Immature natural killer cell (primary cell): ENCODE data around the gene CTSA. TPM values are rescaled to one million over a fixed set of nuclear protein-coding genes. Genes with fewer than 3 reads are reported as not detected.
"Not testable (repeated sequence)": the region's sequence is repeated elsewhere in the genome, so short reads cannot be mapped to it uniquely, and the experiment has no call there.

ENCODE experiments used
- DNase-seq, 3 donors: peaks; one replicate each; pipeline ENCODE4 v3.0.0; 2022; ENCODE audit warnings: mixed read lengths in 1 of 3
- H3K27ac Mint-ChIP-seq, 6 donors: one replicate each; pipeline ENCODE4 v1.8.0; 2020; ENCODE audit warnings: mixed read lengths in 6 of 6, mild to moderate bottlenecking in 5 of 6, inconsistent platforms in 4 of 6, moderate library complexity in 3 of 6
- H3K27me3 Mint-ChIP-seq, 3 donors: one replicate each; pipeline ENCODE4 v1.8.0; 2020 to 2021; ENCODE audit warnings: low read depth in 3 of 3, mild to moderate bottlenecking in 3 of 3, mixed read lengths in 3 of 3, moderate library complexity in 3 of 3, inconsistent platforms in 1 of 3
- H3K36me3 Mint-ChIP-seq, 3 donors: one replicate each; pipeline ENCODE4 v1.8.0; 2020; ENCODE audit warnings: mixed read lengths in 3 of 3, inconsistent platforms in 2 of 3, mild to moderate bottlenecking in 2 of 3
- H3K4me1 Mint-ChIP-seq, 2 donors: one replicate each; pipeline ENCODE4 v1.8.0; 2020; ENCODE audit warnings: inconsistent platforms in 2 of 2, mild to moderate bottlenecking in 2 of 2, mixed read lengths in 2 of 2, moderate library complexity in 1 of 2
- H3K4me3 Mint-ChIP-seq, 5 donors: one replicate each; pipeline ENCODE4 v1.8.0; 2020; ENCODE audit warnings: mild to moderate bottlenecking in 5 of 5, mixed read lengths in 5 of 5, inconsistent platforms in 3 of 5, moderate library complexity in 3 of 5
- H3K9me3 Mint-ChIP-seq, 6 donors: one replicate each; pipeline ENCODE4 v1.8.0; 2020; ENCODE audit warnings: mild to moderate bottlenecking in 6 of 6, mixed read lengths in 6 of 6, inconsistent platforms in 4 of 6, moderate library complexity in 3 of 6
- polyA plus RNA-seq, 3 donors: library from polyadenylated mRNA; unstranded; fragments of 300-500 nt; fragmentation: Illumina TruSeq; gene quantifications; one replicate each; pipeline ENCODE4 v1.2.3, GENCODE V29; 2021

Gene CTSA
- polyA plus RNA-seq, 3 donors from 2014 or later = 76.8 to 119 (median 97.6) TPM

DNA sequence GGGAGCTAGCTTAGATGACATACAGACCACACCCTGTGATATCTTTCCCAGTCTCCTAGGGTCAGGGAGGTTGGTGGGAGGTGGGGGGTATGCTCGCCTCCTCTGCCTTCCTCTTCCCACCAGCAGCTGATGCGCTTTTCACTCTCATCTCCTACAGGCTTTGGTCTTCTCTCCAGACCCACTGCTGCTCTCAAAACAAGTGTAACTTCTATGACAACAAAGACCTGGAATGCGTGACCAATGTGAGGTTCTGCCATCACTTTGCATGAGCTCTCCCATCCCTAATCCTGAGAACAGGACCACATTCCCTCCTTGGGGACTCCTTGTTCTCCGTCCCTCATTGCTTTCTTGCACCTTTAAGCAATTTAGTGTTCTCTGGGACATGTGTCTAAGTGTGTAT is 2.7 kb downstream of the CTSA start:
- no peaks in the 10 kb centered on the region for H3K9me3 Mint-ChIP-seq
- H3K4me3 Mint-ChIP-seq = peak overlapping the region in 3 of 5 donors; percentile 45 to 64 (median 50)
- peaks cover 5 to 21% (median 12%) of the 10 kb centered on the region in 3 donors for H3K36me3 Mint-ChIP-seq
- H3K27me3 Mint-ChIP-seq = peaks cover 2 to 6% (median 3%) of the 10 kb centered on the region in 3 donors
- no peak overlapping the region for H3K27ac Mint-ChIP-seq
- H3K4me1 Mint-ChIP-seq = peaks cover 22 to 25% of the 10 kb centered on the region in 2 donors
- DNase-seq = no peak

DNA sequence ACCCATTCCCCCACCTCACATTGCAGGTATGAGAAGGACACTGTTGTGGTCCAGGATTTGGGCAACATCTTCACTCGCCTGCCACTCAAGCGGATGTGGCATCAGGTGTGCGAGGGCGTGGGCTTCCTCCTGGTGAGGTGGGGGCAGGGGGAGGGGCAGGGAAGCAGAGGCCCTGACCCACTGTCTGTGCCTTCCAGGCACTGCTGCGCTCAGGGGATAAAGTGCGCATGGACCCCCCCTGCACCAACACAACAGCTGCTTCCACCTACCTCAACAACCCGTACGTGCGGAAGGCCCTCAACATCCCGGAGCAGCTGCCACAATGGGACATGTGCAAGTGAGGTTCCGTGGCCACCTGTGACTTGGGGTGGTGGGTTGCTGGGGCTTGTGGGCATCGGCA is 3.7 kb downstream of the CTSA start:
- Mint-ChIP-seq H3K36me3 (peaks cover 5 to 24% (median 12%) of the 10 kb centered on the region in 3 donors), H3K4me1 (peaks cover 21 to 25% of the 10 kb centered on the region in 2 donors), H3K9me3 (no peaks in the 10 kb centered on the region), H3K27me3 (peaks cover 2 to 6% (median 3%) of the 10 kb centered on the region in 3 donors), H3K27ac (no peak overlapping the region), H3K4me3 (no peak overlapping the region)
- DNase-seq = no peak

DNA sequence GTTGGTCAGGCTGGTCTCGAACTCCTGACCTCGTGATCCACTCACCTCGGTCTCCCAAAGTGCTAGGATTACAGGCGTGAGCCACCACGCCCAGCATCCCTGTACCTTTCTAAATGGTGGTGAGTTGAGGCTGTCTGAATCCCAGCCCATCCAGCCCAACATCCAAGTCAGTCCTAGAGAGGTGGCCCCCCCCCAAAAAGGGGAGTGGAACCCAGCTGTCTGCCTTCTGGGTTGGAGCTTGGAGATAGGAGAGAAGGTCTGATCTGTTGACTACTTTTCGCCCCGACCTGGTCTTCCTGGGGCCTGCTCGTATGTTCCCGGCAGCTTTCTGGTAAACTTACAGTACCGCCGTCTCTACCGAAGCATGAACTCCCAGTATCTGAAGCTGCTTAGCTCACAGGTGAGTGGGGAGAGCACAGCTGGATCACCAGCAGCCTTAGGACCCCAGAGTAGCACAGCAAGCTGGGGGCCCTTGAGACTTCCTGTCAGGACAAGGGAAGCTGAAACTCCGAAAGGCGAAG is 5.6 kb downstream of the CTSA start:
- DNase-seq = no peak
- H3K4me1 Mint-ChIP-seq = peaks cover 15 to 16% of the 10 kb centered on the region in 2 donors
- H3K36me3 Mint-ChIP-seq = peaks cover 5 to 24% (median 12%) of the 10 kb centered on the region in 3 donors
- no peaks in the 10 kb centered on the region for H3K9me3 Mint-ChIP-seq
- H3K27ac Mint-ChIP-seq = no peak overlapping the region
- H3K4me3 Mint-ChIP-seq = no peak overlapping the region
- peaks cover 0 to 3% (median 2%) of the 10 kb centered on the region in 3 donors for H3K27me3 Mint-ChIP-seq

DNA sequence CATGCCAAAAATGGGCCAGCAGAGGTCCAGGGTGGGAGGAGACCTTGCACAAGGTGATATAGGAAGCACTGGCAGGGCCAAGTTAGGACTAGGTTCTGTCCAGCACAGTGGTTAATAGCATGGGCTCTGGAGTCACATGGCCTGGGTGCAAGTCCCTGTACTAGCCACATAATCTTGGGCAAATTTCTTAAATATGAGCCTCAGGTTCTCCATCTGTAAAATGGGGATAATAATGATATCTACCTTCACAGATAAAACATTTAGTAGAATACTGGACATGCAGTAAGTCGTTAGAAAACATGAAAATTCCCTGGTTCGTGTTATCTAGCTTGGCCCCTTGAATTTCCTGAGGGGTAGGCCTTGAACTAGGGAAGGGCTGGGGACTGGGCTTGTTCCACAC is 6.2 kb downstream of the CTSA start:
- Mint-ChIP-seq H3K4me3 (no peak overlapping the region), H3K27ac (no peak overlapping the region), H3K9me3 (no peaks in the 10 kb centered on the region), H3K27me3 (peaks cover 0 to 3% (median 2%) of the 10 kb centered on the region in 3 donors), H3K4me1 (peaks cover 11% of the 10 kb centered on the region in 2 donors), H3K36me3 (peaks cover 5 to 24% (median 12%) of the 10 kb centered on the region in 3 donors)
- no peak for DNase-seq

DNA sequence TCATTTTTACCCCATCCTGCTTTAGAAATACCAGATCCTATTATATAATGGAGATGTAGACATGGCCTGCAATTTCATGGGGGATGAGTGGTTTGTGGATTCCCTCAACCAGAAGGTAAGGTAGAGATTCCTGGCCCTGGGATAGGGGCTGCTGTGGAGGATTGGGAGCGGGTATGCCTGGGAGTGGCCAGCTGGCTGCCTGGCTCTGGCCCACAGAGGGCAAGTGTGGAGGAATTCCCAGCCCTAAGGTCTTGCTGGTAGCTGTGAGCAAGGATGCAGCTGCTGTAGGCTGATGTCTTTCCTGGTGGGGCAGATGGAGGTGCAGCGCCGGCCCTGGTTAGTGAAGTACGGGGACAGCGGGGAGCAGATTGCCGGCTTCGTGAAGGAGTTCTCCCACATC is 6.6 kb downstream of the CTSA start:
- H3K4me1 Mint-ChIP-seq = peaks cover 7% of the 10 kb centered on the region in 2 donors
- H3K9me3 Mint-ChIP-seq = no peaks in the 10 kb centered on the region
- no peak overlapping the region for H3K27ac Mint-ChIP-seq
- peaks cover 5 to 24% (median 12%) of the 10 kb centered on the region in 3 donors for H3K36me3 Mint-ChIP-seq
- no peak overlapping the region for H3K4me3 Mint-ChIP-seq
- DNase-seq = no peak
- H3K27me3 Mint-ChIP-seq = peaks cover 0 to 2% (median 2%) of the 10 kb centered on the region in 3 donors

DNA sequence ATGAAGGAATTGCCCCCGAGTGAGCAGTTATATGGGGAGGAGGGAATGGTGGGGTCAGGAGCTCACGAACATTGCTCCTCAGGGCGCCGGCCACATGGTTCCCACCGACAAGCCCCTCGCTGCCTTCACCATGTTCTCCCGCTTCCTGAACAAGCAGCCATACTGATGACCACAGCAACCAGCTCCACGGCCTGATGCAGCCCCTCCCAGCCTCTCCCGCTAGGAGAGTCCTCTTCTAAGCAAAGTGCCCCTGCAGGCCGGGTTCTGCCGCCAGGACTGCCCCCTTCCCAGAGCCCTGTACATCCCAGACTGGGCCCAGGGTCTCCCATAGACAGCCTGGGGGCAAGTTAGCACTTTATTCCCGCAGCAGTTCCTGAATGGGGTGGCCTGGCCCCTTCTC is 7.2 kb downstream of the CTSA start:
- Mint-ChIP-seq H3K4me3 (no peak overlapping the region), H3K9me3 (no peaks in the 10 kb centered on the region), H3K27me3 (peaks cover 0 to 2% (median 2%) of the 10 kb centered on the region in 3 donors), H3K4me1 (peaks cover 1 to 3% of the 10 kb centered on the region in 2 donors), H3K36me3 (peaks cover 5 to 24% (median 12%) of the 10 kb centered on the region in 3 donors), H3K27ac (no peak overlapping the region)
- DNase-seq = no peak

DNA sequence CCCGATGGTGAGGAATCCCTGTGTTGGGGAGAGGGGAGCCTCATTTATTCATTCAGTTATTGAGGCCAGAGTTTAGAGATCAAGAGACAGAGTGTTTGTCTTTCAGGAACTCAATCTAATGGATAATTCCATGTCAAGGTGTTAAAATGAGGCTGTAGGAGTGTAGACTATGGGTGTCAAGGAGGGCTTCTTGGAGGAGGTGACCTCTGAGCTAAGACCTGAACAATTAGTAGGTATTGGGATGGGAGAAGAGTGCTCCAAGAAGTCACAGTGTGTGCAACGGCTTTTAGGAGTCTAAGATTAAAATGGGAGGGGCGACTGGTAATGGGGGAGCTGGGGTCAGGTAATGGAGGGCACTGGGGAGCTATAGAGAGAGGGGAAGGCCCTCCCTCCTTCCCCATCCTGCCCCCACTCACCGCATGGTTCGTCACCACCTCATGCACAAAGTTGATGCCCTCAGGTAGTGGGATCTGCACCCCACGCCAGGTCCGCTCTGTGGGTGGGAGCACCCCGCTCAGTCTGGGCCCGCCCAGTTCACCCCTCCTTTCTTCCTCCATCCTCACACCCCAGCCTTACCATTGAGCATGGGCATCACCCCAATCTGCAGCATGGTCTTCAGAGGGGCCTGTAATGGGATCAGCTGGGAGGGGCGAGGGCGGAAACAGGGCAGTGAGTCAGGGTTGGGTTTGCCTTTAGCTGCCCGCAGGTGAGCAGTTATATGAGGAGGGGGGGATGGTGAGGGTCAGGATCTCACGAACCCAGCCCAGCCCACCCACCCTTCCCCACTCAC is 8.1 kb downstream of the CTSA start:
- no peak for DNase-seq
- H3K4me1 Mint-ChIP-seq = no peaks in the 10 kb centered on the region
- no peak overlapping the region for H3K27ac Mint-ChIP-seq
- H3K9me3 Mint-ChIP-seq = no peaks in the 10 kb centered on the region
- peaks cover 0 to 4% (median 2%) of the 10 kb centered on the region in 3 donors for H3K27me3 Mint-ChIP-seq
- H3K4me3 Mint-ChIP-seq = no peak overlapping the region
- H3K36me3 Mint-ChIP-seq = peaks cover under 1 to 19% (median 8%) of the 10 kb centered on the region in 3 donors

DNA sequence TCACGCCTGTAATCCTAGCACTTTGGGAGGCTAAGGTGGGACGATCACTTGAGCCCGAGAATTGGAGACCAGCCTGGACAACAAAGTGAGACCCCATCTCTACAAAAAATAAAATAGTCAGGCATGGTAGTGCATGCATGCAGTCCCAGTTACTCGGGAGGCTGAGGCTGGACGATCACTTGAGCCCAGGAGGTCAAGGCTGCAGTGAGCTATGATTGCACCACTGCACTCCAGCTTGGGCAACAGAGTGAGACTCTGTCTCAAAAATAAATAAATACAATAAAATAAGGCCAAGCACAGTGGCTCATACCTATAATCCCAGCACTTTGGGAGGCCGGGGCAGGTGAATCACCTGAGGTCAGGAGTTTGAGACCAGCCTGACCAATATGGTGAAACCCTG is 10.2 kb downstream of the CTSA start:
- not testable (repeated sequence) for H3K27me3 Mint-ChIP-seq, H3K4me1 Mint-ChIP-seq, H3K4me3 Mint-ChIP-seq, H3K27ac Mint-ChIP-seq, DNase-seq, H3K9me3 Mint-ChIP-seq
- peaks cover 0 to 17% (median 13%) of the 10 kb centered on the region in 3 donors for H3K36me3 Mint-ChIP-seq

DNA sequence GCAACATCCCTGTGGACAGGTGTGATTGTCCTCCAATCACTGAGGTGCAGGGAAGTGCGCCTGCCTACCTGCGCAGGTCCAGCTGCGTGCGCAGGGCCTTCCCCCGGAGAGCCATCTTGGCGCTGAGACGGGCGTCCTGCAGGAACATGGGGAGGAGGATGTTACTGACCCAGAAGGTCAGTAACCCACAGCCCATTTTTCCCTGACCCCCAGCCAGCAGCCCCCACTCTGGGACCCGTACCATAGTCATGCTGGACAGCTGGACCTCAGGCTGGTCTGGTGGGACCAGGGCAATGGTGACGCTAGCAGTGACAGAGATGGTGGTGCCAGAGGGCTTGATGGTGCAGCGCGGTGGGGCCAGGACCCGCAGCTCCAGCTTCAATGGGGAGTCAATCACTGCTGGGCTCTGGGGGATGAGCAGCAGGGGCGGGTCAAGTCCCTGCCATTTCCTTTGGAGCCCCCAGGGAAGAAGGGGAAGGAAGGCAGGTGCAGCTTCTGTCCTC is 11.1 kb downstream of the CTSA start:
- Mint-ChIP-seq H3K4me3 (no peak overlapping the region), H3K4me1 (no peaks in the 10 kb centered on the region), H3K36me3 (peaks cover 0 to 13% (median 12%) of the 10 kb centered on the region in 3 donors), H3K9me3 (no peaks in the 10 kb centered on the region), H3K27me3 (peaks cover 0 to 4% (median 2%) of the 10 kb centered on the region in 3 donors), H3K27ac (no peak overlapping the region)
- no peak for DNase-seq

DNA sequence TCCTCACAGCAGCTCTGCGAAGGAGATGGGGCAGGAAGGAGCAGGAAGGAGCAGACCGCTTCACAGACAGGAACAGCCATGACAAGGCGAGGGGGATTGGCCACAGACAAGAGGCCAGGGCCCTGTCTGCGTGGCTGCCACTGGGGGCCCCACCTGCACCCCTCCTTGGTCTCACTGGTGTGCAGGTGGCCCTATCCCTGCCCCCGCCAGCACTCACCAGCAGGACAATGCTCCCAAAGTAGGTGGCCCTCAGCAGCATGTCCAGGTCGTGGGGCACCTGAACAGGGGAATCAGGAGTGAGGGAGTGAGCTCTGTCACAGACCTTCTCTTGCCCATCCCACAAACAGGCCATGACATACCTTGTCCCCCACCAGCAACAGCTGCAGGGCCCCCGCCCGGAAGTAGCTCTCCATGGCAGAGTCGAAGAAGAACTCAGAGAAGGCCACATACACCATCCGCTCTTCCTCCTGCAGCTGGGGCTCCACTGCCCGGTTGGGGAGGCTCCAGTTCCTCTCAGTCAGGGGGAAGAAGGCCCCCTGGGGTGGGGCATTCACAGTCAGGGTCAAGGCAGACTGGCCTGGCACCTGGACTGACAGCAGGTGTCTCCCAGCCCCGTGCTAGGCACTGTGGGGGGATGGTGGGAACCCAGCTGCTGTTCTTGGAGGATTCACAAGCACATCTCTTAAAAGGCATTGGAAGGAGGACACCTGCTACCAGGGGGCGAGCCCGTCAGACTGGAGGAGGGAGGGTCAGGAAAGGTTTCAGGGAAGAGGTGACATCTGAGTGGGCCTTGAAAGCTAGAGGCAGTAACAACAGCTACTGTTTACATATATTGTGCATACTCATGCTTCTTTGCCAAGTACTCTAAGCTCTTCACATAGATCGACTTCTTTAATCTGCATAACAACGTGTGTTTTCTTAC is 13.7 kb downstream of the CTSA start:
- peaks cover 0 to 6% (median 2%) of the 10 kb centered on the region in 3 donors for H3K27me3 Mint-ChIP-seq
- H3K4me3 Mint-ChIP-seq = no peak overlapping the region
- no peak for DNase-seq
- H3K27ac Mint-ChIP-seq = no peak overlapping the region
- peaks cover 0 to 7% (median 0%) of the 10 kb centered on the region in 3 donors for H3K36me3 Mint-ChIP-seq
- H3K4me1 Mint-ChIP-seq = no peaks in the 10 kb centered on the region
- H3K9me3 Mint-ChIP-seq = no peaks in the 10 kb centered on the region

DNA sequence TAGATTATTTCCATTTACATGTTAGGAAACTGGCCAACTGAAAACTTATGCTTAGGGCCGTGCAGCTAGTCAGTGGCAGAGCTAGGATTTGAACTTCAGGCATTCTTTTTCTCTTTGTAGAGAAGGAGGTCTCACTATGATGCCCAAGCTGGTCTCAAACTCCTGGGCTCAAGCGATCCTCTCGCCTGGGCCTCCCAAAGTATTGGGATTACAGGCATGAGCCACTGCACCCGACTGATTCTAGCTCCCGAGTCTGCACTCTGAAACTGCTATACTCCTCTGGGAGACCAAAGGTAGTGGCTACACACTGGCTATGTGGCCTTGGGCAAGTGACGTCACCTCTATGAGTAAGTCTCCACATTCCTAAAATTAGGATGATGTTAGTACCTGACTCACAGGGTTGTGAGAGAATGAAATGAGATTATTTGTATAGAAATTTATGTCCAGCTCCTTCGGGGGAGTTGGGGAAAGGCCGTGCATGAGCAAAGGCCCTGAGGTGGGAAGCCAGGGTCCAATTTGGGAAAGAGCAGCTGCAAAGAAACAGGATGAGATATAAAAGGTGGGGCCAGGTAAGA is 14.5 kb downstream of the CTSA start:
- H3K27me3 Mint-ChIP-seq = peaks cover 0 to 7% (median 4%) of the 10 kb centered on the region in 3 donors
- no peak overlapping the region for H3K27ac Mint-ChIP-seq
- no peak for DNase-seq
- peaks cover 1 to 3% of the 10 kb centered on the region in 2 donors for H3K4me1 Mint-ChIP-seq
- no peak overlapping the region for H3K4me3 Mint-ChIP-seq
- peaks cover 0 to 7% (median 0%) of the 10 kb centered on the region in 3 donors for H3K36me3 Mint-ChIP-seq
- no peaks in the 10 kb centered on the region for H3K9me3 Mint-ChIP-seq

DNA sequence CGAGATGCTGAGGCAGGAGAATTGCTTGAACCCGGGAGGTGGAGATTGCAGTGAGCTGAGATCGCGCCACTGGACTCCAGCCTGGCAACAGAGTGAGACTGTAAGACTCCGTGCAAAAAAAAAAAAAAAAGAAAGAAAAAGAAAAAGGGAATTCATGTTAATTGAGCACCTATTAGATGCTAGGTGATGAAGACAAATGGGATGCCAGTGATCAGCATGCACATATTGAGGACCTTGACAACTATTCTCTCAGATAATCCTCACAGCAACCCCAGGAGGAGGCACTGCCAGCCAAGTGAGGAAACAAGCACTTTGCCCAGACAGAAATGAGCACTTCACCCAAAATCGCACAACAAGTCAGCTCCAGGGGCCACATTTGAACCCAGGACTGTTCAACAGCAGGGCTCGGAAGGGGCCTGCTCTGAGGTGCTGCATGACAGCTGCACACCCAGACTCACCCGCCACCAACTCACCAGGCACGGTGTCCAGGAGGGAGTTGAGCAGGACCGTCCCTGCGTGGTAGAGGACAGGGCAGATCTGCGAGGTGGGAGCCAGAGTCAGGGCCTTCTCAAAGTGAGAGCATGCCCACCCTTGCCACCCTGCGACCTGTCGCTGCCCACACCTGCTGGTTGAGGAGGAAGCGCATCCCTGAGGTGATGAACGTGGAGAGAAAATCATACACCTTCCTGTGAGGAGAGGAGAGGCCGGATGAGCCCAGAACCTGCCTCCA is 16.2 kb downstream of the CTSA start:
- Mint-ChIP-seq H3K27me3 (peaks cover 0 to 12% (median 6%) of the 10 kb centered on the region in 3 donors), H3K4me1 (peaks cover 12 to 16% of the 10 kb centered on the region in 2 donors), H3K27ac (peak overlapping the region in 2 of 6 donors; percentile 5 to 60), H3K9me3 (no peaks in the 10 kb centered on the region), H3K36me3 (peaks cover 0 to 7% (median 0%) of the 10 kb centered on the region in 3 donors), H3K4me3 (no peak overlapping the region)
- no peak for DNase-seq
